HepG2 (cell line): ENCODE measurements around the gene PGM5. TPM values are rescaled to one million over a fixed set of nuclear protein-coding genes. Genes with fewer than 3 reads are reported as not detected.
A peak's percentile ranks its signal among the peaks of the same experiment; 100 is the strongest.
"Not testable (repeated sequence)": the region's sequence is repeated elsewhere in the genome, so short reads cannot be mapped to it uniquely, and the experiment has no call there.

ENCODE experiments used
- ATAC-seq: fragments of 200-7000 bp; cut with Tn5 transposase; 3 replicates; pipeline ENCODE4 v1.9.1; 2020; ENCODE audit warnings: mild to moderate bottlenecking, moderate library complexity
- BruUV-seq: library from RNA; stranded (reverse); fragments of 400-500 nt; replicated peaks from 2 replicates; lab custom pipeline; 2021; lab: Mats Ljungman, UMichigan
- CTCF ChIA-PET: fragments of 300-600 bp; formaldehyde crosslinking; extraction: SDS; loops from one replicate; lab custom pipeline; 2021; ENCODE audit warnings: low total read pairs, inconsistent platforms, low intra/inter-chr PET ratio; lab: Yijun Ruan, JAX
- POLR2A ChIA-PET: fragments of 350-600 bp; sonication (Branson Sonifier 250); formaldehyde crosslinking; loops from one replicate; lab custom pipeline; 2020; ENCODE audit warnings: antibody characterized with exemption, inconsistent platforms; lab: Yijun Ruan, JAX
- DNase-seq: peaks from one replicate; pipeline ENCODE4 v3.0.0-alpha.2; 2015; ENCODE audit warnings: low spot score
- FAIRE-seq: peaks from 3 replicates; lab custom pipeline; 2011; peaks lifted over from hg19 to GRCh38; lab: Jason Lieb, UNC
- H2AFZ ChIP-seq: one replicate; pipeline ENCODE4 v1.6.1; 2011; ENCODE audit warnings: low read length, inconsistent platforms
- H3K27ac ChIP-seq: fragments of 300-600 bp; 3 replicates; pipeline ENCODE4 v1.8.0; 2011; ENCODE audit warnings: mixed run types, mild to moderate bottlenecking, mixed read lengths, low read length, inconsistent platforms; ENCODE audit not compliant: insufficient read depth; ENCODE audit errors: extremely low read length
- H3K27me3 ChIP-seq, 2 experiments: fragments of 200-600 bp in 1 of 2; 2 replicates in 1 of 2; 3 replicates in 1 of 2; pipeline versions ENCODE4 v1.6.0 to v1.8.0; 2011; ENCODE audit warnings: low read length in 2 of 2, mild to moderate bottlenecking in 2 of 2, moderate library complexity in 2 of 2, inconsistent platforms in 1 of 2; ENCODE audit not compliant: insufficient read depth in 2 of 2, control insufficient read depth in 1 of 2
- H3K36me3 ChIP-seq, 2 experiments: fragments of 200-600 bp in 1 of 2; replicated peaks in 1 of 2; 2 replicates in 1 of 2; 3 replicates in 1 of 2; pipeline versions ENCODE4 v1.5.1 to v1.8.0; 2011; ENCODE audit warnings: low read length in 2 of 2, inconsistent platforms in 1 of 2; ENCODE audit not compliant: insufficient read depth in 2 of 2, control insufficient read depth in 1 of 2
- H3K4me1 ChIP-seq: 2 replicates; pipeline ENCODE4 v1.5.1; 2012; ENCODE audit warnings: low read length, inconsistent platforms; ENCODE audit not compliant: insufficient read depth
- H3K4me2 ChIP-seq: 2 replicates; pipeline ENCODE4 v1.6.0; 2011; ENCODE audit warnings: low read depth, low read length, inconsistent platforms
- H3K4me3 ChIP-seq, 3 experiments: fragments of 200-600 bp in 1 of 3; sonication (generic), shearing (Covaris generic) in 1 of 3; replicated peaks in 1 of 3; 2 replicates each; pipeline ENCODE4 v1.5.1; 2011 to 2016; ENCODE audit warnings: low read length in 3 of 3, inconsistent platforms in 2 of 3, low read depth in 2 of 3, mild to moderate bottlenecking in 2 of 3, control low read depth in 1 of 3, mixed read lengths in 1 of 3; ENCODE audit not compliant: insufficient read depth in 1 of 3
- H3K79me2 ChIP-seq: one replicate; pipeline ENCODE4 v1.6.1; 2011; ENCODE audit warnings: low read length, inconsistent platforms; ENCODE audit not compliant: insufficient read depth
- H3K9ac ChIP-seq: 2 replicates; pipeline ENCODE4 v1.6.0; 2011; ENCODE audit warnings: mild to moderate bottlenecking, low read depth, low read length, inconsistent platforms; ENCODE audit not compliant: insufficient read depth
- H3K9me3 ChIP-seq: 2 replicates; pipeline ENCODE4 v1.5.1; 2012; ENCODE audit warnings: mild to moderate bottlenecking, low read length
- H4K20me1 ChIP-seq: 2 replicates; pipeline ENCODE4 v1.6.0; 2011; ENCODE audit warnings: inconsistent platforms, mild to moderate bottlenecking, low read length, moderate library complexity; ENCODE audit not compliant: insufficient read depth
- WGBS: methylation state at CpG from one replicate; pipeline ENCODE4 v1.1.6; 2017; ENCODE audit warnings: low lambda C conversion rate; 5-methylcytosine and 5-hydroxymethylcytosine counted together
- in situ Hi-C: cut with HindIII; loops from 2 replicates; pipeline ENCODE4 v1.10.0; 2017; ENCODE audit warnings: low pct_unique_long_range_greater_than_20kb; ENCODE audit not compliant: extremely low pct_ligation_motif_present
- intact Hi-C: fragments of 100-400 bp; cut with micrococcal nuclease; formaldehyde crosslinking; loops from one replicate; pipeline ENCODE4 v1.10.0; 2022; ENCODE audit not compliant: unreplicated experiment
- polyA plus RNA-seq, 8 experiments: library from polyadenylated mRNA; depleted of rRNA in 3 of 8; stranded (reverse) in 7 of 8; unstranded in 1 of 8; fragments of >200 nt; fragmentation: Illumina TruSeq in 4 of 8; extraction: Trizol in 4 of 8; gene quantifications; 2 replicates each; pipeline versions ENCODE4 v1.2.1 to v1.2.3, GENCODE V29; 2011 to 2016; ENCODE audit warnings: low read depth in 4 of 8, missing spikeins in 1 of 8, mixed read lengths in 1 of 8; ENCODE audit not compliant: insufficient read depth in 1 of 8
- total RNA-seq, 5 experiments: library from RNA; depleted of rRNA; stranded (reverse); fragments of >200 nt; fragmentation: Illumina TruSeq; extraction: Trizol; gene quantifications; 2 replicates each; pipeline ENCODE4 v1.2.3, GENCODE V29; 2016; ENCODE audit warnings: low read depth in 1 of 5

The PGM5 gene
- total and polyA plus RNA-seq, 2 of the 13 experiments (the other 11 are each of a cell fraction or from before 2014, with no cell fraction given): not detected

GRCh38 chr9:68343242-68343641 lies 13.2 kb upstream of the PGM5 start:
- FAIRE-seq, CTCF ChIA-PET, H3K79me2 ChIP-seq, POLR2A ChIA-PET, in situ Hi-C loops, DNase-seq, H3K27me3 ChIP-seq, H4K20me1 ChIP-seq, H3K27ac ChIP-seq, H2AFZ ChIP-seq, BruUV-seq, H3K4me1 ChIP-seq, H3K4me2 ChIP-seq, H3K36me3 ChIP-seq, H3K9me3 ChIP-seq, H3K4me3 ChIP-seq, H3K9ac ChIP-seq: not testable (repeated sequence)
- ATAC-seq: peak; percentile 58; the same call in 1 of the 3 replicates
- intact Hi-C loops: loop anchor here (10.0 kb wide), 1 partner anchor 222 kb away; no protein-coding TSS in a partner anchor
- WGBS: 52% methylated on average over 4 of the region's 4 CpGs

- H4K20me1 ChIP-seq, H3K4me1 ChIP-seq, H3K9me3 ChIP-seq, ATAC-seq, H3K36me3 ChIP-seq, CTCF ChIA-PET, H3K4me2 ChIP-seq, H3K79me2 ChIP-seq, FAIRE-seq, DNase-seq, H3K27me3 ChIP-seq, H3K9ac ChIP-seq, H3K4me3 ChIP-seq, BruUV-seq, POLR2A ChIA-PET, H3K27ac ChIP-seq, H2AFZ ChIP-seq, in situ Hi-C loops: not testable (repeated sequence)
- 0% methylated on average over 1 of the region's 4 CpGs for WGBS
- intact Hi-C loops: loop anchor here (10.0 kb wide), 1 partner anchor 221 kb away; no protein-coding TSS in a partner anchor
Measured at GRCh38 chr9:68343992-68344391, 12.4 kb upstream of the PGM5 start.

GRCh38 chr9:68351689-68352088 lies 4.7 kb upstream of the PGM5 start:
- H2AFZ ChIP-seq, H3K36me3 ChIP-seq, CTCF ChIA-PET, POLR2A ChIA-PET, H3K9me3 ChIP-seq, DNase-seq, intact Hi-C loops, H3K4me1 ChIP-seq, BruUV-seq, H3K4me2 ChIP-seq, H3K27me3 ChIP-seq, H3K9ac ChIP-seq, FAIRE-seq, H3K79me2 ChIP-seq, in situ Hi-C loops, ATAC-seq, H3K27ac ChIP-seq, H4K20me1 ChIP-seq, H3K4me3 ChIP-seq: not testable (repeated sequence)
- WGBS: 3% methylated on average over 4 of the region's 4 CpGs

- H3K27ac ChIP-seq, in situ Hi-C loops, DNase-seq, H3K9ac ChIP-seq, ATAC-seq, H3K4me2 ChIP-seq, FAIRE-seq, H3K36me3 ChIP-seq, BruUV-seq, intact Hi-C loops, H3K4me3 ChIP-seq, H3K4me1 ChIP-seq, H3K79me2 ChIP-seq, H4K20me1 ChIP-seq, CTCF ChIA-PET, H3K9me3 ChIP-seq, H2AFZ ChIP-seq, H3K27me3 ChIP-seq, POLR2A ChIA-PET: not testable (repeated sequence)
- under 1% methylated on average over 5 of the region's 5 CpGs for WGBS
Measured at GRCh38 chr9:68355993-68356379, 425 bp upstream of the PGM5 start.
